AG08396 (cell line): Measurements from ENCODE around the gene REPS1.
"Not testable (repeated sequence)": the region's sequence is repeated elsewhere in the genome, so short reads cannot be mapped to it uniquely, and the experiment has no call there.

Experiments used
- DNase-seq: peaks from one replicate; pipeline ENCODE4 v3.0.0; 2012; ENCODE audit warnings: low spot score, mixed read lengths

The REPS1 gene

GRCh38 chr6:138987643-138988468, at the start of gene REPS1:
TSS of gene REPS1 (minus strand) at chr6:138988253. CDS start at chr6:138987682, 571 bp downstream.
- peak; percentile 97 for DNase-seq

- DNase-seq, result peak; percentile 27
These were observed 49.4 kb upstream of the REPS1 start for GRCh38 chr6:139037490-139037889.

- no peak for DNase-seq
These were observed 42.3 kb upstream of the REPS1 start for GRCh38 chr6:139030228-139030963.

GRCh38 chr6:139029470-139030227, 41.6 kb upstream of the REPS1 start:
- DNase-seq, result peak; percentile 80

- peak; percentile 75 for DNase-seq
These were observed 40.8 kb upstream of the REPS1 start, which contains the start of gene ABRACL for GRCh38 chr6:139028658-139029469. TSS of gene ABRACL (plus strand) at chr6:139028745. CDS start at chr6:139034161, 5,416 bp downstream.

GRCh38 chr6:139028215-139028657, 40.2 kb upstream of the REPS1 start:
- no peak for DNase-seq

GRCh38 chr6:139027620-139028182, 39.6 kb upstream of the REPS1 start:
- DNase-seq, result no peak

- DNase-seq, result not testable (repeated sequence)
These were observed 37.4 kb upstream of the REPS1 start for GRCh38 chr6:139025416-139025815.

GRCh38 chr6:139020689-139021088, 32.6 kb upstream of the REPS1 start:
- DNase-seq, result no peak

GRCh38 chr6:139019722-139020121, 31.7 kb upstream of the REPS1 start:
- no peak for DNase-seq

GRCh38 chr6:139017227-139017626, 29.2 kb upstream of the REPS1 start:
- no peak for DNase-seq

- no peak for DNase-seq
These were observed 28.5 kb upstream of the REPS1 start for GRCh38 chr6:139016337-139017213.

- DNase-seq, result no peak
These were observed 26.9 kb upstream of the REPS1 start for GRCh38 chr6:139014945-139015344.

GRCh38 chr6:139013185-139013800, 25.2 kb upstream of the REPS1 start:
- no peak for DNase-seq

- no peak for DNase-seq
These were observed 23.9 kb upstream of the REPS1 start for GRCh38 chr6:139011980-139012379.

- no peak for DNase-seq
These were observed 22.6 kb upstream of the REPS1 start for GRCh38 chr6:139010674-139011073.

- no peak for DNase-seq
These were observed 20.1 kb upstream of the REPS1 start for GRCh38 chr6:139008117-139008516.

GRCh38 chr6:139007428-139007827, 19.4 kb upstream of the REPS1 start:
- DNase-seq, result no peak

- no peak for DNase-seq
These were observed 18.4 kb upstream of the REPS1 start for GRCh38 chr6:139006477-139006876.

GRCh38 chr6:139003751-139004150, 15.7 kb upstream of the REPS1 start:
- no peak for DNase-seq
